Measurements from ENCODE around the gene LONRF2.

LONRF2 gene

DNA sequence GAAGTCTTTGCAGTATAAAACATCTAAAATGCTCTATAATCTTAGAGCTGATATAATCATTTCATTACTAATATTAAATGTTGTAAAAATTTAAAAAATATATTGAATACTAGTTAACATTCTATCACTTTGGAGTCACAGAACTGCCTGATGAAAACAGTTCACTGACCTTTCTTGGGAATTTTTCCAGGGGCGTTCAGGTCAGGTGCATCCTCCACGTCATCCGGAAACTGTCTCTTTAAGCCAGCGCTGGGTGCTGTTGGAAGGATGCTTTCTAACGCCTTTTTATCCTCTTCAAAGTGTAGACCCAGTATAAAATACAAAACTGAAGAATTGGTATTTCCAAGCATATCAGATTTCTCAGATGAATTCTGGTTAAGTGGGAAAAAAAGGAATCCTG, 22.8 kb downstream of the LONRF2 start:
- DNase-seq: no peak

- DNase-seq: no peak
Observed at GRCh38 chr2:100297511-100297910, 24.8 kb downstream of the LONRF2 start.

GRCh38 chr2:100294162-100294497, 28.2 kb downstream of the LONRF2 start:
- DNase-seq: no peak

GRCh38 chr2:100293341-100294161, 28.8 kb downstream of the LONRF2 start:
- no peak for DNase-seq

DNA sequence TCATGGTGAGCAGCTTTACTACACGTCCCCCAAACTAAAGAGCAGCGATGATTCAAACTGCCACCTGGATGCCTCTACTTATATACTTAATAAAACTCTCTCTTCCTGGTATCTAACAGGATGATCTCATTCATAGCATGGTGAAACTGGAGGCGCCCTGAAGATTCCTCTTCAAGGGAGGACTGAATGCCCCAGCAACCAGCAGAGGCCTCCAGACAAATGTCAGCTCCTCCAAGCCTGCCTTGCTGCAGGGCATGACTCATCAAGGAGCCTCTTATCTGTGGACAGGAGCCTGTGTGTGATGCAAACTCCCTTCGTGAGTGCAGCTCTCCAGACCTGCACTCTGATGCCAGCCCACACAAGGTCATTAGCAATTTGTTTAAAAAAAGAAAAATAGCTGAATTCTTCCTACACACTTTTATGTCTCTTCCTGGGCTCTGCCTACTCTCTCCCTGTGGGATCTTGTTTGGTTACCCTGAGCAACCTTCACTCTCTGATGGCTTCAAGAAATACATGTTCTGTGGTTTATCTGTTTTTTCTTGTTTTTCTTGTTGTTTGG, 30.2 kb downstream of the LONRF2 start:
- no peak for DNase-seq

DNA sequence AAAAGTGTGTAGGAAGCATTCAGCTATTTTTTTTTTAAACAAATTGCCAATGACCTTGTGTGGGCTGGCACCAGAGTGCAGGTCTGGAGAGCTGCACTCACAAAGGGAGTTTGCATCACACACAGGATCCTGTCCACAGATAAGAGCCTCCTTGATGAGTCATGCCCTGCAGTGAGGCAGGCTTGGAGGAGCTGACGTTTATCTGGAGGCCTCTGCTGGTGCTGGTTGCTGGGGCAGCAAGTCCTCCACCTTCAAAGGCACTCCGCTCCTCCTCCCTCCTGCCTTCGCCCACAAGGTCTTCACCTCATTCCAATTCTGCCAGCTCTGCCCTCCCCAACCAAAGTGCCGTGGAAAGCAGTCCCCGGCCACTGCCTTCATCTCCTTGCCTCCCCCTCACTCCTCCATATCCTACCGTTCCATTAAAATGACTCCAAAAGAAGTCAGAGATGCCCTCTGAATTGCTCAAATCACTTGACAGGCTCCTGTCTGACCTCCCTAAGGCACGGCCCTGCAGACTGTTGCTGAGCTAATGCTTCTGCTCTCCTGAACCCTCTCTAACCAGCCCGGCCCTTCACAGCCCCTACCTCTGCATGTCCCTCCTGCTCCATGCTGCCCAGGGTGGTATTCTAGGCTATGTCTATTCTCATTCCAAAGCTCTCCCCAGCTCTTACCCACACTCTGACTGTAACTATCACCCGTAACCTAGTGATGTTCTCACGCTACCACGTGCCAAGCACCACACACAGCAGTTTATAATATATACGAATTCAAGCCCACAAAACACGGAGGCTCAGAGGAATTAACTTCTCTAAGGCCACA, 30.9 kb downstream of the LONRF2 start:
- DNase-seq: peak; percentile 8

GRCh38 chr2:100290718-100291151, 31.6 kb downstream of the LONRF2 start:
- no peak for DNase-seq

DNA sequence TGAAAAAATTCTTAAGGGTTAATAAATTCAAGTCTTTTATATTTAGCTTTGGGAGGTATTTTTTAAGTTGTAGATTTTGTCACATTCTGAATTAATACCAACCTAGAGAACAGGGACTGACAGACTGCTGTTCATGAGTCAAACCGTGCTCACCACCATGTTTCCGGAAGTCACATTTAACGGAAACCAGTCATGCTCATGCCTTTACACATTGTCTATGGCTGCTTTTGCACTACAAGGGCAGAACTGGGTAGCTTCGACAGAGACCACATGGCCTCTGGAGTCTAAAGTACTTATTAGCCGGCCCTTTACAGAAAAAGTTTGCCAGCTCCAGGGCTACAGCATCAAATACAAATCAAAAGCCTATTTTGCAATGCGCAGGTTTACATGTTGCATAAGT, 33.3 kb downstream of the LONRF2 start:
- DNase-seq: no peak

- no peak for DNase-seq
Observed at GRCh38 chr2:100286318-100286717, 36.0 kb downstream of the LONRF2 start.

DNA sequence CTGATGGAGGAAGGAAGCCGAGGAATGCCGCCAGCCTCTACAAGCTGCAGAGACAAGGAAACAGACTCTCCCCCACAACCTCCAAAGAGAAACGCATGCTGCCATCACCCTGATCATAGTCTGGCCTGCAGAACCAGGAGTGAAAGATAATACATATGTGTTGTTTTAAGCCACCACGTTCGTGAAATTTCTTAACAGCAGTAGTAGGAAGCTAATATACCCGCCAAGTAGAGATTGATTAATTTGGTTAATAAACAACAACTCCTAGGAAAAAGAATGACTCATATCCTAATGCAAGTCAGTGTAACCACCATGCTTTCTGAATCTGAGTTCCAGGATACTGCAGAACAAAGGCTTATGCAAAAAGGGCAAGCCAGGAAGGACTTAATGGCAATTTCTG, 36.6 kb downstream of the LONRF2 start:
- DNase-seq: no peak

DNA sequence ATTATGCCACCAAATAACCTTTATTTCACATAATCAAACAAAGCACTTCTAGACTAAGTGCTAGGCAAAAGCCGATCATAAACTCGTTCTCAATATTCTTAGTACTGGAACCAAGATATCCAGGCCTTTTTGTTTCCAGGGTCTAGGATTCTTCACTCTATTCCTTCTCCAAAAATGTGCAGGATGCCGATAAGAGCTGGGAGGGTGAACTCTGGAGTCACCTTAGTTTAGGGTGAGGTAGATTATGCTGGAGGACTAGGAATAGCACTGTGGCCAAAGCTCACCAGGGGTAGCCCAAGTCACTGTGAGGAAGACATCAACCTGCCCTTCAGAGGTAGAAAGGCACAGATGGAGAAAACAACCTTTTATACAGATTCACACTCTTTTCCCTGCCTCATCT, 37.3 kb downstream of the LONRF2 start:
- no peak for DNase-seq

- no peak for DNase-seq
Observed at GRCh38 chr2:100283724-100284501, 38.4 kb downstream of the LONRF2 start.

GRCh38 chr2:100281521-100282438, 40.5 kb downstream of the LONRF2 start:
- DNase-seq: no peak

- no peak for DNase-seq
Observed at GRCh38 chr2:100279586-100280534, 42.4 kb downstream of the LONRF2 start.

DNA sequence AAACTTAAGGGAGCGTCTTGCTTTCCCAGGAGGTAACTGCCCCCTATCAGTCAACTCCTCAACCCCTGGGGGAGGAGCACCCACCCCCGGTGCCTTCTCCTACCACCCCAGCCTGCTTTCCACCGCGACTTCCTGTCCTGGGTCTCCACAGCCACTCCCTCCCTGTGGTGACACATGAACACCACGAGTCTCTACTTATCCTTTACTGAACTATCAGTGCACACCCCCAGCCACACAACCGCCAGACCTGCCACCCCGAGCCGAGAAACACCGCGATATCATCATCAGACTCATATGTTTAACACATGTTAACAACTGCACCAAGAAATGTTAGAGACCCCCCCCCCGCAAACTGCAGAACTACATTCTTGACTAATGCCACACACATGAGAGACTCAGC, 43.3 kb downstream of the LONRF2 start:
- DNase-seq: no peak

- no peak for DNase-seq
Observed at GRCh38 chr2:100278501-100278900, 43.8 kb downstream of the LONRF2 start.

- DNase-seq: no peak
Observed at GRCh38 chr2:100277540-100278207, 44.6 kb downstream of the LONRF2 start.

DNA sequence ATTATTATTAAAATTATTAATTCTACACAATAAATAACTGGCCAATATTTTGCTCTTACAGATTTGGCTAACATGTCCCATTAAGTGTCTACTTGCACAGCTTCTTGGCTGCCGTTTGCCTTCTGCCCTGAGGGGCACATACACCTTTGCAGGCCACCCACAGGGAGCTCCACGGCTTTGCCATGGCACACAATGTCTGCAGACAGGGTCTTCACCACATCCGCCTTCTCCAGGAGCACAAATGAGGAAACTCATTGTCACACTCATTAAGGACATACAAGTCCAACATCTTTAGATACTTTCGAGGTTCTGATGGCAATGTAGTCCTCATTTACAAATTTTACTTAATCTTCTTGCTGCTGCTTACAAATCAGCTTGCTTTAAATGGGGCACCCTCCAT, 45.6 kb downstream of the LONRF2 start:
- DNase-seq: no peak

DNA sequence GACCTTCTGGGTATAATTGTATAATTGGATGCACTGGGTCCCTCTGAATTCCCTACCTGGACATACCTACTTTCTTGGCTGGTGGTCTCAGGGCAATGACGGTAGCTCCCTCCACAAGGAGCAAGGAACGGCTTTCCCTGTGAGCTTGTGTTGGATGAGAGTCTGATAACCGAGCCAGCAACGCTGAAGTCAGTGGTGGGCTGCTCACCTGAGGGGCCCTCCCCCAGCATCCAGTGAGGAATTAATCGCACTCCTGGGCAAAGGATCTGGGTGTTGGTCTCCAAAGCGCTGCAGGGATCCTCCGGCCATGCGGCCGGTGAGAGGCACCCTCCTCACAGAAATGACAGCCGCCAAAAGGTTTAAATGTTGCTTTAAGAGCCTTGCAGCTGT, 47.1 kb downstream of the LONRF2 start:
- DNase-seq: no peak

DNA sequence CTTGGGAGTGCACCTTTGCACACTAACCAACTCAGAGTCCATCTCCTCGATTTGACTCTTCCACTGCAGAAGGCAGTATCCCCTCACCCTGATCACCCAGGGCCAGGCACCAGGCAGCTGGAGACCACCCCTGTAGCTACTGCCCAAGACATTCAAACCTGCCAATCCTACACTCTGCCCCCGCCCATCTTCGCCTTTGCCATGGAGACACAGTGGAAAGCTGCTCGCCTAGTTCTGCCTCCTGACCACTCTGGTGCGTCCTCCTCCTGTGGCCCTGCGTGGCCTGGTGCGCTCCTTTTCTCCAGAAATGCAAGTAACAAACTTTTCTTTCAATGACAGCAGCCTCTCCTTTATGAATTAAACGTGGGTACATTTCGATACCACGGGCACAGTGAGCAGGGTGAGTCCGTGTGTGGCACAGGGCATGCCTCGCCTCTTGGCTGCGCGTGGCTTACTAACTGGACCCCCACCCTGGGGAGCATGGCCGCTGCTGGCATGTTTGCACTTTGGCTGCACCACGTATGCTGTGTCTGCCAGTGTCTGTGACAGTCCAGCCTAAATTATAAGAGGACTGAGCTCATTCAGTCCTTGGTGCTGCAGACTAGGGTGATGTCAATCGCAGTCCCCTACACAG, 47.6 kb downstream of the LONRF2 start:
- no peak for DNase-seq

Data from T-helper 9 cell (primary cell).